Neuronal stem cell (in vitro differentiated cells): ENCODE data around the gene NIN.

Experiments
- DNase-seq: peaks from one replicate; pipeline ENCODE4 v3.0.0-alpha.2; 2013; ENCODE audit warnings: low spot score
- H2AFZ ChIP-seq: one replicate; pipeline ENCODE4 v1.6.1; 2013; ENCODE audit warnings: mild to moderate bottlenecking, low read length, inconsistent platforms
- H2AK5ac ChIP-seq: 2 replicates; pipeline ENCODE4 v1.6.1; 2013; ENCODE audit warnings: low read depth, mild to moderate bottlenecking, inconsistent platforms, low read length, moderate library complexity, mixed read lengths
- H2BK120ac ChIP-seq: 2 replicates; pipeline ENCODE4 v1.6.1; 2013; ENCODE audit warnings: low read depth, mild to moderate bottlenecking, inconsistent platforms, low read length, moderate library complexity, mixed read lengths
- H2BK12ac ChIP-seq: one replicate; pipeline ENCODE4 v1.6.1; 2013; ENCODE audit warnings: low read length, inconsistent platforms
- H2BK15ac ChIP-seq: 2 replicates; pipeline ENCODE4 v1.6.1; 2013; ENCODE audit warnings: mild to moderate bottlenecking, low read length, inconsistent platforms, mixed read lengths
- H2BK5ac ChIP-seq: one replicate; pipeline ENCODE4 v1.6.1; 2013; ENCODE audit warnings: inconsistent platforms, mild to moderate bottlenecking, low read length, moderate library complexity
- H3K14ac ChIP-seq: one replicate; pipeline ENCODE4 v1.6.1; 2013; ENCODE audit warnings: low read length, inconsistent platforms
- H3K18ac ChIP-seq: 2 replicates; pipeline ENCODE4 v1.6.1; 2013; ENCODE audit warnings: low read length, inconsistent platforms
- H3K23ac ChIP-seq: 2 replicates; pipeline ENCODE4 v1.6.1; 2013; ENCODE audit warnings: low read depth, mild to moderate bottlenecking, mixed read lengths, low read length, inconsistent platforms; ENCODE audit not compliant: poor library complexity
- H3K27ac ChIP-seq: replicated peaks from 3 replicates; pipeline ENCODE4 v1.5.1; 2013; ENCODE audit warnings: low read length, inconsistent platforms
- H3K27me3 ChIP-seq, 3 experiments: 2 replicates each; pipeline ENCODE4 v1.6.1; 2013; ENCODE audit warnings: low read length in 3 of 3, mild to moderate bottlenecking in 2 of 3, inconsistent platforms in 1 of 3, low read depth in 1 of 3, mixed read lengths in 1 of 3, moderate library complexity in 1 of 3; ENCODE audit not compliant: control insufficient read depth in 3 of 3, insufficient read depth in 3 of 3
- H3K36me3 ChIP-seq, 2 donors: replicated peaks in 1 of 2; 2 replicates each; pipeline ENCODE4 v1.6.1; 2013; ENCODE audit warnings: low read length in 2 of 2; ENCODE audit not compliant: control insufficient read depth in 2 of 2, insufficient read depth in 2 of 2
- H3K4ac ChIP-seq: 2 replicates; pipeline ENCODE4 v1.6.1; 2013; ENCODE audit warnings: inconsistent platforms, mild to moderate bottlenecking, low read length, moderate library complexity
- H3K4me1 ChIP-seq, 2 donors: 1 replicate in 1 of 2; 2 replicates in 1 of 2; pipeline ENCODE4 v1.6.1; 2013; ENCODE audit warnings: low read length in 2 of 2, low read depth in 1 of 2; ENCODE audit not compliant: control insufficient read depth in 2 of 2, insufficient read depth in 1 of 2
- H3K4me2 ChIP-seq: one replicate; pipeline ENCODE4 v1.6.1; 2013; ENCODE audit warnings: mild to moderate bottlenecking, low read length, inconsistent platforms; ENCODE audit not compliant: insufficient read depth, poor library complexity, severe bottlenecking
- H3K4me3 ChIP-seq, 2 donors: 2 replicates each; pipeline ENCODE4 v1.5.1; 2013; ENCODE audit warnings: low read length in 2 of 2, mild to moderate bottlenecking in 2 of 2, inconsistent platforms in 1 of 2, moderate library complexity in 1 of 2
- H3K79me1 ChIP-seq: one replicate; pipeline ENCODE4 v1.6.1; 2013; ENCODE audit warnings: low read depth, mild to moderate bottlenecking, inconsistent platforms, low read length, moderate library complexity
- H3K9ac ChIP-seq: one replicate; pipeline ENCODE4 v1.6.1; 2013; ENCODE audit warnings: mild to moderate bottlenecking, low read depth, low read length, inconsistent platforms; ENCODE audit not compliant: poor library complexity
- H3K9me3 ChIP-seq, 2 donors: replicated peaks in 1 of 2; 2 replicates each; pipeline versions ENCODE3 to v1.6.1; 2013; ENCODE audit warnings: low read length in 2 of 2, mild to moderate bottlenecking in 2 of 2, inconsistent platforms in 1 of 2, low read depth in 1 of 2, mixed read lengths in 1 of 2, moderate library complexity in 1 of 2; ENCODE audit not compliant: control insufficient read depth in 2 of 2, insufficient read depth in 1 of 2
- H4K8ac ChIP-seq: one replicate; pipeline ENCODE4 v1.6.1; 2013; ENCODE audit warnings: low read depth, mild to moderate bottlenecking, inconsistent platforms, low read length, moderate library complexity
- H4K91ac ChIP-seq: one replicate; pipeline ENCODE4 v1.6.1; 2013; ENCODE audit warnings: low read length, low read depth, mild to moderate bottlenecking, inconsistent platforms; ENCODE audit not compliant: poor library complexity
- WGBS, 2 donors: extraction: QIAGEN DNeasy Blood & Tissue Kit; methylation state at CpG; one replicate each; pipeline ENCODE4 v1.1.7; 2013; ENCODE audit warnings: missing lambda C conversion rate in 2 of 2, mixed read lengths in 1 of 2; ENCODE audit not compliant: insufficient read length in 2 of 2, insufficient replicate concordance in 1 of 2; ENCODE audit errors: extremely low coverage in 2 of 2; 5-methylcytosine and 5-hydroxymethylcytosine counted together

The NIN gene

DNA sequence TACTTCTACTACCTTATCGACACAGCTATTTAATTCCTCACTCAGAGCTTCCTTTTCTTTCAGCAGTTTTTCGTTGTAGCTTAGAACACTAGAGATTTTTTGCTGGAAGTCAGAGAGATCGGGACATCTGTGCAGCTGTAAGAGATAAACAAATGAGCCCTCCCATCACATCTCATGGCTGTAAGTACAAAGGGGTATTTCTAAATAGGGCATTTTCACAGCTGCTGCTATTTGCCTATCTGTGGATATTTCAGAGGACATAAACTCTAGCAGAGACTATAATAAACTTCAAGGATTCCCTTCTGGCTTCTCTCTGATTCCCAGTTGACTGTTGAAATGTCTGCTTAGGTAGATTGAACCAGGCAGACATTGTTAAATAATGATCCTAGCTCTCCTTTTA, 86.7 kb downstream of the NIN start:
- DNase-seq = no peak
- Histone ChIP-seq H2BK5ac (no peak overlapping the region), H2AFZ (no peak overlapping the region), H3K23ac (no peak overlapping the region), H3K4me2 (no peak overlapping the region), H4K8ac (no peak overlapping the region), H3K4ac (no peak overlapping the region), H2BK15ac (no peak overlapping the region), H3K18ac (no peak overlapping the region), H3K79me1 (no peaks in the 10 kb centered on the region), H2AK5ac (no peak overlapping the region), H3K27ac (no peak overlapping the region), H2BK120ac (no peak overlapping the region), H3K14ac (no peak overlapping the region), H2BK12ac (no peak overlapping the region), H3K4me3 (no peak overlapping the region), H3K9me3 (no peaks in the 10 kb centered on the region), H3K9ac (no peak overlapping the region), H3K36me3 (peaks cover 17 to 85% of the 10 kb centered on the region in 2 donors), H4K91ac (no peak overlapping the region), H3K27me3 (no peaks in the 10 kb centered on the region), H3K4me1 (no peaks in the 10 kb centered on the region)
- WGBS, 2 donors = no CpG with 5 or more reads among the region's 3 CpGs

DNA sequence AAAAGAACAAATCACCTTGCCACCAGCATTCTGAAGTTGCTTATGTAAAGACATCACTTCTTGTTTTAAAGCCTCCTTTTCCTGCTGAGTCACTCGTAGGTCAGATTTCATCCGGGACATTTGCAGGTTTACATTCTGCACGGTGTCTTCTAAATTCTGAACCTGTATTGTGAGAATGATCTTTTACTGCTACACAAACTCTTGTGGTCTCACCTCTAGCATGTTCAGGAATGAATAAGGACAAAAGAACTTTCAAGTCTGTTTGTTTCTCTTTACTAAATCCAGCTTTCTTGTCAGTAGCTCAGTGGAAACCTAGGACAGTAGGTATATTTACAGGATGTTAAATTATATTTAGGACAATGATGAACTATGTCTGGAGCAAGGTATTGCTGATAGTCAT, 89.4 kb downstream of the NIN start:
- Histone ChIP-seq H3K27ac (no peak overlapping the region), H3K27me3 (no peaks in the 10 kb centered on the region), H3K36me3 (peaks cover 27 to 92% of the 10 kb centered on the region in 2 donors), H2AFZ (no peak overlapping the region), H3K18ac (no peak overlapping the region), H2BK120ac (no peak overlapping the region), H3K4me3 (no peak overlapping the region), H4K91ac (no peak overlapping the region), H3K9ac (no peak overlapping the region), H4K8ac (no peak overlapping the region), H3K14ac (no peak overlapping the region), H2BK12ac (no peak overlapping the region), H2AK5ac (no peak overlapping the region), H2BK15ac (no peak overlapping the region), H3K23ac (no peak overlapping the region), H3K9me3 (no peaks in the 10 kb centered on the region), H3K79me1 (no peaks in the 10 kb centered on the region), H3K4me1 (no peaks in the 10 kb centered on the region), H2BK5ac (no peak overlapping the region), H3K4me2 (no peak overlapping the region), H3K4ac (no peak overlapping the region)
- no CpG with 5 or more reads among the region's 3 CpGs for WGBS, 2 donors
- no peak for DNase-seq

DNA sequence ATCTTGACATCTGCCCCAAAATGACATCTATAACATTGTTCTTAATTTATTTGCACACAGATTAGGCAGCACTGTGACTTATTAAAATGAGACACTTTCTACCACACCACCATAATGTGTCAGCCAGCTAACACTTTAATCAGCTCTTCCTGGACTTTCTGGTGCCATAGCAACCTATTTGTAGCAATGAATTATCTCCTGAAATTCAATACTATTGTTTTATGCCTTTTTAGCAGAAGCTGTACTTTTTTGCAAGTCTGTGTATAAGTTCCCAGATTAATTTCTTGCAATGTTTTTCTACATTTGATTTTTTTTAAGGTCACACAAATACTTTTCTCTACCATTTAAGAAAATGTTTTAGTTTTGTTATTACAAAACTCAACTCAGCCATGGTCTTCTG, 90.1 kb downstream of the NIN start:
- Histone ChIP-seq H2BK12ac (no peak overlapping the region), H2AK5ac (no peak overlapping the region), H3K9ac (no peak overlapping the region), H2BK5ac (no peak overlapping the region), H4K91ac (no peak overlapping the region), H3K4ac (no peak overlapping the region), H2BK15ac (no peak overlapping the region), H4K8ac (no peak overlapping the region), H3K18ac (no peak overlapping the region), H3K14ac (no peak overlapping the region), H3K79me1 (no peaks in the 10 kb centered on the region), H3K4me1 (no peaks in the 10 kb centered on the region), H3K27ac (no peak overlapping the region), H3K4me3 (no peak overlapping the region), H3K36me3 (peaks cover 27 to 92% of the 10 kb centered on the region in 2 donors), H2BK120ac (no peak overlapping the region), H3K27me3 (no peaks in the 10 kb centered on the region), H2AFZ (no peak overlapping the region), H3K4me2 (no peak overlapping the region), H3K23ac (no peak overlapping the region), H3K9me3 (no peaks in the 10 kb centered on the region)
- no peak for DNase-seq

GRCh38 chr14:50739186-50739585, 91.8 kb downstream of the NIN start:
- H3K4me1 ChIP-seq = no peaks in the 10 kb centered on the region
- H3K36me3 ChIP-seq = peaks cover 29 to 93% of the 10 kb centered on the region in 2 donors
- H2BK12ac ChIP-seq = no peak overlapping the region
- no peaks in the 10 kb centered on the region for H3K27me3 ChIP-seq
- H3K27ac ChIP-seq = no peak overlapping the region
- H3K4me3 ChIP-seq = no peak overlapping the region
- no peak overlapping the region for H2BK15ac ChIP-seq
- WGBS, 2 donors = no CpG with 5 or more reads among the region's 4 CpGs
- H3K18ac ChIP-seq = no peak overlapping the region
- H4K8ac ChIP-seq = no peak overlapping the region
- no peak overlapping the region for H2BK5ac ChIP-seq
- H3K79me1 ChIP-seq = no peaks in the 10 kb centered on the region
- no peak overlapping the region for H2AK5ac ChIP-seq
- no peak overlapping the region for H3K23ac ChIP-seq
- no peak overlapping the region for H3K4ac ChIP-seq
- H2AFZ ChIP-seq = no peak overlapping the region
- H4K91ac ChIP-seq = no peak overlapping the region
- H3K14ac ChIP-seq = no peak overlapping the region
- no peak for DNase-seq
- H2BK120ac ChIP-seq = no peak overlapping the region
- H3K4me2 ChIP-seq = no peak overlapping the region
- no peaks in the 10 kb centered on the region for H3K9me3 ChIP-seq
- H3K9ac ChIP-seq = no peak overlapping the region
